Loucy (cell line): ENCODE measurements around the gene G6PD.

Experiments
- H2AFZ ChIP-seq: fragments of 200-600 bp; sonication (generic); 2 replicates; pipeline ENCODE4 v1.6.0; 2016; ENCODE audit warnings: antibody characterized with exemption, mild to moderate bottlenecking, low read length, moderate library complexity
- H3F3A ChIP-seq: fragments of 200-600 bp; 2 replicates; pipeline ENCODE4 v1.6.0; 2016; ENCODE audit warnings: antibody characterized with exemption, low read depth, mild to moderate bottlenecking
- H3K27me3 ChIP-seq: fragments of 200-600 bp; sonication (generic); 2 replicates; pipeline ENCODE4 v1.6.1; 2014; ENCODE audit warnings: low read length, mild to moderate bottlenecking; ENCODE audit not compliant: insufficient read depth, poor library complexity, severe bottlenecking
- H3K36me3 ChIP-seq: fragments of 200-600 bp; sonication (generic); 2 replicates; pipeline ENCODE4 v1.6.1; 2016; ENCODE audit warnings: low read length; ENCODE audit not compliant: insufficient read depth
- H3K4me1 ChIP-seq: fragments of 200-600 bp; sonication (generic); 2 replicates; pipeline ENCODE4 v1.5.1; 2014; ENCODE audit warnings: low read length, mild to moderate bottlenecking; ENCODE audit not compliant: insufficient read depth, poor library complexity, severe bottlenecking
- H3K4me2 ChIP-seq: fragments of 200-600 bp; sonication (generic); 2 replicates; pipeline ENCODE4 v1.6.0; 2014; ENCODE audit warnings: antibody characterized with exemption, low read length, low read depth, mild to moderate bottlenecking; ENCODE audit not compliant: poor library complexity, severe bottlenecking
- H3K4me3 ChIP-seq: fragments of 200-600 bp; sonication (generic); 2 replicates; pipeline ENCODE4 v1.5.1; 2014; ENCODE audit warnings: low read length, mild to moderate bottlenecking, mixed read lengths; ENCODE audit not compliant: poor library complexity, severe bottlenecking
- H3K79me2 ChIP-seq: fragments of 200-600 bp; sonication (generic); 2 replicates; pipeline ENCODE4 v1.6.1; 2014; ENCODE audit warnings: low read length; ENCODE audit not compliant: insufficient read depth
- H3K9ac ChIP-seq: fragments of 200-600 bp; sonication (generic); 2 replicates; pipeline ENCODE4 v1.6.0; 2014; ENCODE audit warnings: mild to moderate bottlenecking, low read depth, low read length, moderate library complexity; ENCODE audit not compliant: poor library complexity, severe bottlenecking
- H3K9me2 ChIP-seq: fragments of 200-600 bp; sonication (generic); replicated peaks from 2 replicates; pipeline ENCODE4 v1.6.1; 2016; ENCODE audit warnings: low read depth, low read length, mixed read lengths
- H3K9me3 ChIP-seq: fragments of 200-600 bp; sonication (generic); 2 replicates; pipeline ENCODE4 v1.6.1; 2014; ENCODE audit warnings: mild to moderate bottlenecking, antibody characterized with exemption, low read length, low read depth; ENCODE audit not compliant: insufficient read depth
- H4K20me1 ChIP-seq: fragments of 200-600 bp; sonication (generic); 2 replicates; pipeline ENCODE4 v1.6.0; 2014; ENCODE audit warnings: antibody characterized with exemption, low read length, mild to moderate bottlenecking; ENCODE audit not compliant: insufficient read depth, poor library complexity, severe bottlenecking
- EZH2phosphoT487 ChIP-seq: fragments of 200-600 bp; IDR thresholded peaks from 2 replicates; pipeline ENCODE4 v1.6.1; 2018; ENCODE audit warnings: antibody characterized with exemption, mild to moderate bottlenecking, moderate library complexity, borderline replicate concordance
- TF ChIP-seq, protein P1 (sequence below): fragments of 200-600 bp; sonication (generic); conservative IDR thresholded peaks from 2 replicates; pipeline ENCODE4 v1.5.1; 2014; ENCODE audit warnings: mild to moderate bottlenecking, antibody characterized with exemption, low read length

G6PD gene

DNA sequence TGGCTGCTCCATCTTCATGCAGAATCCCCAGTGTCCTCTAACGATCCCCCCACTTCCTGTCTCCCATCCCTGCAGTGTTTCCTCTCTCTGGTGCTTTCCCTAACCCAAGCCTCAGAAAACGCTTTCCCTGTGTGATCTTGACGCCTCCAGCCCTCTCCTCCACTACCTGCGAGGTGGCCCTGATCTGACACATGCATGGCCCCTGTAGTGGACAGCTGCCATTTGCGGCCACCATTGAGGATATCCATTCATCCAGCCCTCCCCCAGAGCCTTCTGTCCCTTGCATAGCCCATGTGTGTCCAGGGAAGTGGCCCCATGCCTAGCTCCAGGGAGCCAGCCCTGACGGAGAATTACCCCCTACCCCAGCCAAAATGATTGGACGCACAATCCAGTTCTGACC, 63.3 kb downstream of the G6PD start:
- H3K36me3 ChIP-seq: no peaks in the 10 kb centered on the region
- H3K79me2 ChIP-seq: peaks cover 31% of the 10 kb centered on the region
- H3K4me1 ChIP-seq: peaks cover 7% of the 10 kb centered on the region
- no peak overlapping the region for H3K4me2 ChIP-seq
- H4K20me1 ChIP-seq: peaks cover 5% of the 10 kb centered on the region
- no peaks in the 10 kb centered on the region for H3K27me3 ChIP-seq
- H3K9ac ChIP-seq: no peak overlapping the region
- H3K9me3 ChIP-seq: no peaks in the 10 kb centered on the region
- H3F3A ChIP-seq: no peaks in the 10 kb centered on the region
- TF ChIP-seq, protein P1, sequence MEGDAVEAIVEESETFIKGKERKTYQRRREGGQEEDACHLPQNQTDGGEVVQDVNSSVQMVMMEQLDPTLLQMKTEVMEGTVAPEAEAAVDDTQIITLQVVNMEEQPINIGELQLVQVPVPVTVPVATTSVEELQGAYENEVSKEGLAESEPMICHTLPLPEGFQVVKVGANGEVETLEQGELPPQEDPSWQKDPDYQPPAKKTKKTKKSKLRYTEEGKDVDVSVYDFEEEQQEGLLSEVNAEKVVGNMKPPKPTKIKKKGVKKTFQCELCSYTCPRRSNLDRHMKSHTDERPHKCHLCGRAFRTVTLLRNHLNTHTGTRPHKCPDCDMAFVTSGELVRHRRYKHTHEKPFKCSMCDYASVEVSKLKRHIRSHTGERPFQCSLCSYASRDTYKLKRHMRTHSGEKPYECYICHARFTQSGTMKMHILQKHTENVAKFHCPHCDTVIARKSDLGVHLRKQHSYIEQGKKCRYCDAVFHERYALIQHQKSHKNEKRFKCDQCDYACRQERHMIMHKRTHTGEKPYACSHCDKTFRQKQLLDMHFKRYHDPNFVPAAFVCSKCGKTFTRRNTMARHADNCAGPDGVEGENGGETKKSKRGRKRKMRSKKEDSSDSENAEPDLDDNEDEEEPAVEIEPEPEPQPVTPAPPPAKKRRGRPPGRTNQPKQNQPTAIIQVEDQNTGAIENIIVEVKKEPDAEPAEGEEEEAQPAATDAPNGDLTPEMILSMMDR: no peak
- TF ChIP-seq EZH2phosphoT487: no peak
- no peak overlapping the region for H2AFZ ChIP-seq
- no peak overlapping the region for H3K4me3 ChIP-seq
- H3K9me2 ChIP-seq: no peaks in the 10 kb centered on the region

DNA sequence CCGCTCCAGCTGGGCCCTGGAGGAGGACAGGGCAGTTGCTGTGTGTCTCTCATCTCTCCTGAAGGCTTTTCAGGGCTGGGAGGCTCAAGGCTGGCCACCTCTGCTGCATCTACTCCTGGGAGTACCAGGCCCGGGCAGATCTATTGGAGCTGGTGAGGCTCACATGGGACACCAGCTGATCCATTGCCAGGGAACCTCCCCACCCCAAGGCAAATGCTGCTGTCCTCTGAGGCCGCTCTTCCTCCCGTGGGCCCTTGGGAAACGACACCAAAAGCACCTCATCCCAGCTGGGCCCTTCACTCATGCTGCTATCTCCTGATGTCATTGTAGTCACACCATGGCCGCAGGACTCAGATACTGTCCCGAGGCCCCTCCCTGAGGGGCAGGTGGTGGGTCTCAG, 63.9 kb downstream of the G6PD start:
- Histone ChIP-seq H2AFZ (no peak overlapping the region), H3K36me3 (no peaks in the 10 kb centered on the region), H3K4me2 (no peak overlapping the region), H4K20me1 (peaks cover 5% of the 10 kb centered on the region), H3K79me2 (peaks cover 36% of the 10 kb centered on the region), H3K27me3 (no peaks in the 10 kb centered on the region), H3K9me2 (no peaks in the 10 kb centered on the region), H3K9me3 (no peaks in the 10 kb centered on the region), H3K4me3 (no peak overlapping the region), H3K9ac (no peak overlapping the region), H3K4me1 (peaks cover 11% of the 10 kb centered on the region), H3F3A (no peaks in the 10 kb centered on the region)
- TF ChIP-seq, protein P1: no peak
- TF ChIP-seq EZH2phosphoT487: no peak

DNA sequence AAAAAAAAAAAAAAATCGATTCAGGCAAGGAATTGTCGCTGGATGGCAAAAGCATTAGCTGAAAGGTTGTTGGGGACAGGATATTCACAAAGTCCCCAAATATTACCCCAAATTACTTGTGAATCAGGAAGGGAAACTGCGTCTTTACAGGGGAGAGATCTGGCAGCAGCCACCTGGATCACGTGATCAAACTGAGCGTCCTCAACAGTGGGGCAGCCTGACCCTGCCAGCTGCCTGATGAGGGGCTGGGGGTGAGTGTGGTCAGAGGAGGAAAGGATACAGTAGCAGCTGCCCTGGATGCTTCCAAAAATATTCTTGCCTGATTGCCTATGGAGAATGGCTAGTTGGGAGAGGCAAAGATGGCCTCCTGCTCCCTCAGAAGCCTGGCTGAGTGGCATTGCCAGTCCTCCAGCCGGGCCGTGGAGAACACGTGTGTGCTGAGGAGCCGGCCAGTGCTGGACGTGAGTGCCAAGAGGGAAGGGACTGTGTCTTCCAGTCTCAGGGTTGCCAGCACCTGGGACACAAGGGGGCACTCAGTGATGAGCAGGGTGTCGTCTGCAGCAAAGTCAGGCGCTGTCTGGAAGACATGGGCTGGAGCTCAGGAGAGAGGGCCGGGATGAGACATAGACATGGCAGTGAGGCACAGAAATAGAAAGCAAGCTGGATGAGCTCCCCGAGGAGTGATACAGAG, 64.6 kb downstream of the G6PD start:
- no peak overlapping the region for H3K9ac ChIP-seq
- H2AFZ ChIP-seq: no peak overlapping the region
- H3K79me2 ChIP-seq: peaks cover 37% of the 10 kb centered on the region
- H3K4me3 ChIP-seq: no peak overlapping the region
- H3K4me1 ChIP-seq: peaks cover 14% of the 10 kb centered on the region
- no peak overlapping the region for H3K4me2 ChIP-seq
- no peaks in the 10 kb centered on the region for H3F3A ChIP-seq
- H3K36me3 ChIP-seq: no peaks in the 10 kb centered on the region
- H3K9me2 ChIP-seq: no peaks in the 10 kb centered on the region
- no peak for TF ChIP-seq EZH2phosphoT487
- TF ChIP-seq, protein P1: no peak
- peaks cover 5% of the 10 kb centered on the region for H4K20me1 ChIP-seq
- no peaks in the 10 kb centered on the region for H3K9me3 ChIP-seq
- no peaks in the 10 kb centered on the region for H3K27me3 ChIP-seq
